Measurements from ENCODE around the gene SNORC. TPM values are rescaled to one million over a fixed set of nuclear protein-coding genes. Genes with fewer than 3 reads are reported as not detected.

The SNORC gene
- total RNA-seq, 3 donors from 2014 or later (not counting 1 experiment from before 2014, with no cell fraction given) = 0.47 to 1.0 (median 0.98) TPM

DNA sequence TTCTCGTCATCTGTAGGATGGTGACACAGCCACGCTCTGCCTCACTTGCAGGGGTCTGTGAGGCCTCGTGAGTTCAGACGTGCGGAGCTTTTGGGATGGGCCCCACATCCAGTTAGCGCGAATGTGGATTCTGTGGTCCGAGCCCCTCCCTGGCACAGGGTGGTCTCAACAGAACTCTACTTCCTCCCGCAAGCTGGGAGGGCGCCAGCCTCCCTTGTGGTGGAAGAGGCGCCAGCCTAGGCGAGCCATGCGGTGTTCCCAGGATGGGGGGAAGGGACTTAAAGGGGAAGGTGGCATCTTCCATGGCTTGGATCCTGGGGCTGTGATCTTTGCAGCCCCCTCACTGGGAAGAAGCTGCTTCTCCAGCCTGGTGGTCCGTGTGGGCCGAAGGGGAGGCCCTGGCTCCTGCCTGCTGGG lies 1.4 kb downstream of the SNORC start:
- ATAC-seq (no peak), DNase-seq (no peak)
- H3K36me3 Mint-ChIP-seq = no peaks in the 10 kb centered on the region
- peaks cover 8 to 10% of the 10 kb centered on the region in 2 donors for H3K27me3 Mint-ChIP-seq (ENCODE audit: low read depth in 2 of 2)
- TF ChIP-seq, protein P1, sequence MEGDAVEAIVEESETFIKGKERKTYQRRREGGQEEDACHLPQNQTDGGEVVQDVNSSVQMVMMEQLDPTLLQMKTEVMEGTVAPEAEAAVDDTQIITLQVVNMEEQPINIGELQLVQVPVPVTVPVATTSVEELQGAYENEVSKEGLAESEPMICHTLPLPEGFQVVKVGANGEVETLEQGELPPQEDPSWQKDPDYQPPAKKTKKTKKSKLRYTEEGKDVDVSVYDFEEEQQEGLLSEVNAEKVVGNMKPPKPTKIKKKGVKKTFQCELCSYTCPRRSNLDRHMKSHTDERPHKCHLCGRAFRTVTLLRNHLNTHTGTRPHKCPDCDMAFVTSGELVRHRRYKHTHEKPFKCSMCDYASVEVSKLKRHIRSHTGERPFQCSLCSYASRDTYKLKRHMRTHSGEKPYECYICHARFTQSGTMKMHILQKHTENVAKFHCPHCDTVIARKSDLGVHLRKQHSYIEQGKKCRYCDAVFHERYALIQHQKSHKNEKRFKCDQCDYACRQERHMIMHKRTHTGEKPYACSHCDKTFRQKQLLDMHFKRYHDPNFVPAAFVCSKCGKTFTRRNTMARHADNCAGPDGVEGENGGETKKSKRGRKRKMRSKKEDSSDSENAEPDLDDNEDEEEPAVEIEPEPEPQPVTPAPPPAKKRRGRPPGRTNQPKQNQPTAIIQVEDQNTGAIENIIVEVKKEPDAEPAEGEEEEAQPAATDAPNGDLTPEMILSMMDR (IDR thresholded peaks at IDR 0.05) = no peak
- Histone ChIP-seq H3K27me3 (ENCODE audit: control insufficient read depth, insufficient read depth, low read length) (peaks cover 7% of the 10 kb centered on the region), H3K4me1 (ENCODE audit: control insufficient read depth, insufficient read depth, low read length) (peaks cover 5% of the 10 kb centered on the region), H3K36me3 (ENCODE audit: control insufficient read depth, insufficient read depth, low read length) (no peaks in the 10 kb centered on the region), H3K4me3 (ENCODE audit: low read length) (no peak overlapping the region), H3K9me3 (ENCODE audit: control insufficient read depth, insufficient read depth, low read length) (no peaks in the 10 kb centered on the region), H3K27ac (ENCODE audit: low read length) (no peak overlapping the region)
- peaks cover 0 to 11% of the 10 kb centered on the region in 2 donors for H3K4me1 Mint-ChIP-seq
- no peak overlapping the region for H3K4me3 Mint-ChIP-seq
- intact Hi-C loops (cut with micrococcal nuclease) = no loop called here
- no peaks in the 10 kb centered on the region for H3K9me3 Mint-ChIP-seq
- H3K27ac Mint-ChIP-seq = no peak overlapping the region
- WGBS (ENCODE audit: insufficient coverage) = 71% methylated on average over 15 of the region's 15 CpGs

DNA sequence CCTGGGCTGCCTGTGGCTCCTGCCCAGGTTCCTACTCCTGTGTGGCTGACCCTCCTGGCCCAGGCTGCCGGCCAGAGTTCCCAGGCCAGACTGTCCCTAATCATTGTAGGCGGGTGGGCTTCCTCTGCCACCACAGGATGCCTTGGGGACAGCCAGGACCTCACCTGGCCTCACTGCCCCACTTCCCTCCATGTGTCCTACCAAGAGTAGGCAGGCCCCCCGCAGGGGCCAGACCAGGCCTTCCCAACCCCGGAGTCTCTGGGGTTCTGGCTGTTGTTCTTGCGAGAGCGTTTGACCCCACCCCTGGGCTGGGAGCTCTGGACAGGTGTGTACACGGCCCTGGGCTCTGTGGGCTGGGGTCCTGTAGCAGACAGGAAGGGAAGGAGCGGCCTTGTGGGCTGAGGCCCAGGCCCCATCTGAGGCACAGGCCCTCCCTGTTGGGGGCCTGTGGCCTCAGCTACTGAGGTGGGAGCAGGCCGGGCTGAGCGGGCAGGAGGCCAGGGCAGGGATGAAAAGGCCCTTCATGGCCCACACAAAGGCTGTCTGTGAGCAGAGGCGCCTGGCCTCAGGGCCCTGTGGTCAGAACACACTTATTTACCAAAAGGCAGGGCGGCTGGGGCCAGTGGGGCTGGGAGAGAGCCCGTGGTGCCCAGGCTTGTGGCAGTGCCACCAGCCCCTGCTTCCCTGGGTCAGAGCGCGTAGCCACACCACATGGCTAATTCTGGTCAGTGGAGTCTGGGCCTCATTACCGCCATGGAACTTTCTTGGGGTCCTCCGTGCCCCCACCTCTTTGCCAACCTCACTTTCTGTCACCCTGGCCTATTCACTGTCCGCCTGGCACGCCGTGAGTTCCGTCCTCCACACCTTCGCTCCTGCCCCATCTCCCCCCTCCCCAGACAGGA lies 2.0 kb downstream of the SNORC start:
- no peak for ATAC-seq
- WGBS (ENCODE audit: insufficient coverage) = 82% methylated on average over 22 of the region's 22 CpGs
- no peak overlapping the region for H3K4me3 Mint-ChIP-seq
- Histone ChIP-seq H3K9me3 (ENCODE audit: control insufficient read depth, insufficient read depth, low read length) (no peaks in the 10 kb centered on the region), H3K4me1 (ENCODE audit: control insufficient read depth, insufficient read depth, low read length) (peaks cover 10% of the 10 kb centered on the region), H3K27me3 (ENCODE audit: control insufficient read depth, insufficient read depth, low read length) (peaks cover 11% of the 10 kb centered on the region), H3K27ac (ENCODE audit: low read length) (no peak overlapping the region), H3K4me3 (ENCODE audit: low read length) (no peak overlapping the region), H3K36me3 (ENCODE audit: control insufficient read depth, insufficient read depth, low read length) (no peaks in the 10 kb centered on the region)
- peaks cover 0 to 11% of the 10 kb centered on the region in 2 donors for H3K4me1 Mint-ChIP-seq
- DNase-seq = no peak
- H3K27ac Mint-ChIP-seq = no peak overlapping the region
- H3K36me3 Mint-ChIP-seq = no peaks in the 10 kb centered on the region
- intact Hi-C loops (cut with micrococcal nuclease) = no loop called here
- TF ChIP-seq, protein P1 (IDR thresholded peaks at IDR 0.05) = no peak
- H3K9me3 Mint-ChIP-seq = no peaks in the 10 kb centered on the region
- H3K27me3 Mint-ChIP-seq (ENCODE audit: low read depth in 2 of 2) = peaks cover 8 to 10% of the 10 kb centered on the region in 2 donors

GRCh38 chr2:232872826-232873225 lies 2.8 kb downstream of the SNORC start:
- H3K27ac ChIP-seq (ENCODE audit: low read length) = no peak overlapping the region
- H3K9me3 ChIP-seq (ENCODE audit: control insufficient read depth, insufficient read depth, low read length) = no peaks in the 10 kb centered on the region
- Mint-ChIP-seq H3K4me3 (no peak overlapping the region), H3K9me3 (no peaks in the 10 kb centered on the region), H3K4me1 (peaks cover 0 to 11% of the 10 kb centered on the region in 2 donors), H3K36me3 (no peaks in the 10 kb centered on the region), H3K27ac (no peak overlapping the region), H3K27me3 (ENCODE audit: low read depth in 2 of 2) (peaks cover 8 to 10% of the 10 kb centered on the region in 2 donors)
- no peak overlapping the region for H3K4me3 ChIP-seq (ENCODE audit: low read length)
- DNase-seq (no peak), ATAC-seq (no peak)
- H3K27me3 ChIP-seq (ENCODE audit: control insufficient read depth, insufficient read depth, low read length) = peaks cover 12% of the 10 kb centered on the region
- 96% methylated on average over 9 of the region's 9 CpGs for WGBS (ENCODE audit: insufficient coverage)
- intact Hi-C loops (cut with micrococcal nuclease) = no loop called here
- TF ChIP-seq, protein P1 (IDR thresholded peaks at IDR 0.05) = no peak
- no peaks in the 10 kb centered on the region for H3K36me3 ChIP-seq (ENCODE audit: control insufficient read depth, insufficient read depth, low read length)
- peaks cover 10% of the 10 kb centered on the region for H3K4me1 ChIP-seq (ENCODE audit: control insufficient read depth, insufficient read depth, low read length)

Measured in natural killer cell (primary cell).